Glomerular endothelial cell (primary cell): ENCODE data around the gene ULK2. TPM values are rescaled to one million over a fixed set of nuclear protein-coding genes. Genes with fewer than 3 reads are reported as not detected.

Source experiments
- DNase-seq: peaks from one replicate; pipeline ENCODE4 v3.0.0-alpha.2; 2011; ENCODE audit warnings: low read depth, low spot score; ENCODE audit errors: extremely low read depth
- total RNA-seq: library from RNA; depleted of rRNA; stranded (reverse); fragments of >200 nt; gene quantifications from 2 replicates; pipeline ENCODE4 v1.2.3, GENCODE V29; 2015

The ULK2 gene
- total RNA-seq, 1 donor from 2014 or later, result 17.0 TPM

GRCh38 chr17:19750020-19750572, 117.6 kb downstream of the ULK2 start:
- DNase-seq, result no peak

GRCh38 chr17:19748807-19749193, 118.9 kb downstream of the ULK2 start:
- no peak for DNase-seq

- no peak for DNase-seq
These were observed 119.6 kb downstream of the ULK2 start, which contains the start of gene ALDH3A1 for GRCh38 chr17:19747829-19748806. ALDH3A1 (minus strand) TSS chr17:19748298; CDS start chr17:19745129, 3,169 bp downstream.

- DNase-seq, result no peak
These were observed 120.5 kb downstream of the ULK2 start for GRCh38 chr17:19747159-19747719.

DNA sequence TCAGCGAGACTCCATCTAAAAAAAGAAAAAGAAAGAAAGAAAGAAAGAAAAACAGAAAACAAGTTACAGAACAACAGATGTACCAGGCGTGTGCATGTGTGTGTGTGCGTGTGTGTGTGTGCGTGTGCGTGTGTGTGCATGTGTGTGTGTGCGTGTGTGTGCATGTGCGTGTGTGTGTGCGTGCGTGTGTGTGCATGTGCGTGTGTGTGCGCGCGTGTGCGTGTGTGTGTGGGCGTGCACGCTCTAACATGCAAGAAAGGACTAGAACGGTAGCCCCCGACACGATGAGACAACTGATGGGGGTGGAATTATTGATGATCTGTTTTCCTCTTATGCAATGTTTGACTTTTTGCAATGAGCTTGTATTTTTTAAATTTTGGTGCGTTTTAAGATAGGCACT, 121.2 kb downstream of the ULK2 start:
- no peak for DNase-seq

GRCh38 chr17:19744922-19745757, 122.6 kb downstream of the ULK2 start:
- DNase-seq, result no peak

DNA sequence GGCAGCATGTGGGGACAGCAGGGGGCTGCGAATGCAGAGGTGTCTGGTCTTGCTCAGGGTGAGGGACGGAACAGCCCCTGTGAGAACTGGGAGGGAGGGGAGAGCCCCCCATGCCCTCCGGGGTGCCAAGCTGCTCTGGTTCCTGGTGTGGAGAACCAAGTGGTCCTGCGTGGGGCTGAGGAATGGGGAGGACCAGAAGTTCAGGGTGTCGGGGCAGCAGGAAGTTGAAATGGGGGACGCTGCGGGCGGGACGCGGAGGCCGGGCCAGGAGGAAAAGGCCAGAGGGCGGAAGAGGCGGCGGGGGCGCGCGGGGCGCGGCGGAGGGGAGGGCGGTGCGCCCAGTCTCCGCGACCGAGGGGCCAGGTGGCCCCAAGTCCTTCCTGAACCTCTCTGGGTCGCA, 123.2 kb downstream of the ULK2 start:
- no peak for DNase-seq

DNA sequence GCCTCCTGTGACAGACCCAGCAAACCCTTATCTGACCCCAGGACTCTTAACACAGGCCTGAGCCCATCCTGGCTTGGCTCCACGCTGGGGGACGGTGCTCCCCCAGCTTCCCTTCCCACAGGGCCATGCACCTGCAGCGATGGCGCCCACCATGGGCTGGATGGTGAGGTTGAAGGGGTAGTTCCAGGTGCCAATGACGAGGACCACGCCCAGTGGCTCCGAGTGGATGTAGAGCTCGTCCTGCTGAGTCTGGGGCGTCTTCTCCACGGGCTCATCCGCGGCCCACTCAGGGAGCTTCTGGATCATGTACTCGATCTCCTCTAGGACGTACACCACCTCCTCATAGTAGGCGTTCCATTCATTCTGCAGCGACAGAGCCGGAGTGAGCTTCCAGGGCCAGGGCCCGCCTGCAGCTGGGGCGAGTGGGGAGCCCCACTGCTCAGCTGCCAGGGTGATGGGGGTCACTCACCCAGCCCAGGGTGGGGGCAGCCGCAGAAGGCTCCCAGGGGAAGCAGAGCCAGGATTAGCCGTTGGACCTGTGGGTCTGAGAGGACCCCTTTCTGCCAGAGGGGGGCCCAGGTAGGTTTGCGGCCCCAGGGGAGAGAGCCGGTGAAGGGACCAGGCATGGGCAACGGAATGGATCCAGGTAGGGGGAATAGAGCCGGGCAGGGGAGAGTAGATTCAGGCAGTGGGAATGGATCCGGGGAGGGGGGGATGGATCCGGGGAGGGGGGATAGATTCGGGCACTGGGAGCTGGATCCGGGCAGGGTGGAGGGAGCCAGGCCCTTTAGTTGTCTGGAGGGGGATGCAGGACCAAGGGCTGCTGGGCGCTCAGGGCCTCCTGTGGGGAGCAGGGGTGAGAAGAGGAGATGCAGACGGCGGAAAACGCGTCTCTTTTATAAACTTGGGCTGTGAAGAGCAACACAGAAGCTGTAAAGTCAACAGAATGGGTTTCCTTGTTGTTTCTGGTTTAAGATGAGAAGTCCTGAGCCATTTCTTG, 124.3 kb downstream of the ULK2 start:
- DNase-seq, result no peak

DNA sequence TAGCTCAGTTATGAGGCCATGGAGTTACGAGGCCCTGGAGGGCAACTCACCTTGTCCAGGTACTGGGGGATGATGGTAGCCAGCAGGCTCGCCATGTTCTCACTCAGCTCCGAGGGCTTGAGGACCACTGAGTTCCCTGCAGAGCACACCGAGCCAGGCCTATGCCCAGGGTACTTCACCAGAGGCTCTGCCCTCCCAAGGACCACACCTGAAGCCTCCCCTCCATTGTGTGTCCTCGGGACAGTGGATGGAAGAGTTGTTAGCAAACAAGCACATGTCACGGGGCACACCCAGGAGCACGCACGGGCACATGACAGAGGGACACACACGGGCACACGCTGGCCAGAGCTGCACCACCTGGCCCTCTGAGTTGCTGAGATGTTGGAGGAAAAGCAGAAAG, 125.2 kb downstream of the ULK2 start:
- no peak for DNase-seq

GRCh38 chr17:19741832-19742457, 125.8 kb downstream of the ULK2 start:
- DNase-seq, result no peak

DNA sequence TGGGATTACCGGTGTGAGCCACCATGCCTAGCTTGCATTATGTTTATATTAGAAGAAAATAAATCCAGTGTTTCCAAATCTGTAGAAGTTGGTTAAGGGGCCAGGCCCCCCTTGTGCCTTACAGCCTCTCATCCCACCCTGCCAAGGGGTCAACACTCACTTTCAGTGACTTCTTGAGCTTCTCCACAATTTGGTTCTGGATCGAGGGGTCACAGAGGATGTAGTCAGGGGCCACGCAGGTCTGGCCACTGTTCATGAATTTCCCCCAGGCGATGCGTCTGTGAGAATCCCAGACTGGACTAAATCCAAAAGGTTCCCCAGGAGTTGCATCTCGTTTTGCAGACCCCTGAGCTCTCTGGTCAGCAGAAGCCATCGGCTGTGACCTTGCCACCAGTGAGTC, 126.8 kb downstream of the ULK2 start:
- DNase-seq, result no peak

DNA sequence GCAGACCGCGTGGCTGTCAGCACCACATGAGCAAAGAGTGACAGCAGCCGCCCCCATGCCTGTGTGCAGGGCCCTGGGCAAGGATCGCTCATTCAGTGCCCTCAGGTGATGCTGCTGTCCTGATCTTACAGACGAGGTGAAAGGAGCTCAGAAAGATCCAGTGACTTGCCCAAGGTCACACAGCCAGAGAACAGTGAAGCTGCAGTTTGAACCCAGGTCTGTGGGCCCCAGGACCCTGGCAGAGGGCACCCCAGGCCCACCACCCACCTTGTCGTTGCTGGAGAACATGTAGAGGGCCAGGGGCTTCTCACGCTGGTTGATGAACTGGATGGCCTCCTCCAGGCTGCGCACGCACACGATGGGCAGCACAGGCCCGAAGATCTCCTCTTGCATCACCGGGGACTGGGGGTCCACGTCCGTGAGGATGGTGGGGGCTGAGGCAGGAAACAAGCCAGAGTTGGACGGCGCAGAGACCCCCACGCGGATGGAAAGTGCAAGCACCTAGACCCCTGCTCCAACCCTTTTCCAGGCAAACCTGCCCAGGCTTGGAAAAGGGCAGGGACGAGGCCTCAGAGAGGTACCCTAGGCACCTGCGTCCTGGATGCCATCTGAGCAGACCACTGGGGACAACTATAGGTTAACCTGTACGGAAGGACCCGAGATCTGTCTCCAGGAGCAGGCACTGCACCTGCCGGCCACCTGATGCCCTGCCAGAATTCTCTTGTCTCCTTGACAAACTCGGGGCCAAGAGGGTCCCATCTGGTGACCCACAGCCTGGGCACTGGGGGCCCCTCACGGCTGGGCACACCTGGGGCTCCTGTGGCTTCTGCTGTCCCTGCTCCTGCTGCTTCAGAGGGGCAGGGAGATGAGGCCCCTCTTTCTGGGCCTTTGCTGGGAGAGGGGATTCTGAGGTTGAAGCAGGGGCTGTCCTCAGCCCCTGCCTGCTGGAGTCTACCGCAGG, 128.2 kb downstream of the ULK2 start:
- DNase-seq, result no peak

DNA sequence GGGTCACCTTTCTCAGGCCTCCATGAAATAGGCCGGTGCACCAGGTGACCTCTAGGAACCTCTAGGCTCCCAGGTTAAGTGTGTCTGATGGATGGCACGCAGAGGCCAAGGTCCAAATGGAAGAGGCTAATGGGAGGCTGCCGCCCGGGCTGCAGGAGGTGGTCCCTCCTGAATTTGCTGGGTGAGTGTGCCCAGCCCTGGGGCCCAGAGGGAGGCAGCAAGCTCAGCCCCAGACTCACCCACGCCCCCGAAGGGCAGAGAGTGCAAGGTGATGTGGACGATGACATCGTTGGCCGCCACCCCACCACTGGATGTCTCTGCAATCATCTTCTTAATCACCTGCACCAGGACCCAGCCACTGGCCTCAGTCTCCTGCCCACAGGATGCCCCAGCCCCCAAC, 129.0 kb downstream of the ULK2 start:
- no peak for DNase-seq

GRCh38 chr17:19738073-19738449, 129.7 kb downstream of the ULK2 start:
- DNase-seq, result no peak

GRCh38 chr17:19737305-19738072, 130.2 kb downstream of the ULK2 start:
- DNase-seq, result no peak

DNA sequence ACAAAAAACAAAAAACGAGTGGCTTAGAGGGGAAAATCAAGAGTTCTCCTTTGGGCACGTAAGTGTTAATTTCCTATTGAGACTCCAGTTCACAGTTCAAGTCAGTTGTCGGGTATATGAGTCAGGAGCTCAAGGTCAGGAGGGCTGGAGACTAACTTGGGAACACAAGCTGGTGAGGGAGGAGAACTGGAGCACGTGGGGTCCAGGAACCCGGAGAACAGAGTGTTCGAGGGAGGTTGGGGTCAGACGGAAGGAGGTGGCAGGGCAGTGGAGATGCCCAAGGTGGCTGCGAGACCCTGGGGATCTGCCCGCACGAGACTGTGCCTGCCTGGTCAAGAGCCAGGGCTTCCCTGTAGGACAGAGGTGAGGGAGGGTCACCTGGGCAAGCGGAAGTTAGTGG, 131.7 kb downstream of the ULK2 start:
- no peak for DNase-seq

GRCh38 chr17:19733953-19734526, 133.7 kb downstream of the ULK2 start:
- no peak for DNase-seq
